Ishikawa (cell line): ENCODE data around the gene TFB2M.

Source experiments
- CEBPB ChIP-seq: IDR thresholded peaks from 2 replicates; pipeline ENCODE4 v1.6.1; 2012
- EP300 ChIP-seq: IDR thresholded peaks from 2 replicates; pipeline ENCODE4 v1.6.1; 2012; ENCODE audit warnings: borderline replicate concordance
- FOXM1 ChIP-seq: IDR thresholded peaks from 2 replicates; pipeline ENCODE4 v1.6.1; 2012; ENCODE audit warnings: low read depth, borderline replicate concordance
- NFIC ChIP-seq: IDR thresholded peaks from 2 replicates; pipeline ENCODE4 v1.6.1; 2012
- RAD21 ChIP-seq: IDR thresholded peaks from 2 replicates; pipeline ENCODE4 v1.6.1; 2012; ENCODE audit warnings: low read depth
- TAF1 ChIP-seq: IDR thresholded peaks from 2 replicates; pipeline ENCODE4 v1.6.1; 2012; ENCODE audit warnings: low read depth, mild to moderate bottlenecking
- TCF12 ChIP-seq: IDR thresholded peaks from 2 replicates; pipeline ENCODE4 v1.6.1; 2012; ENCODE audit warnings: low read depth
- YY1 ChIP-seq: IDR thresholded peaks from 2 replicates; pipeline ENCODE4 v1.6.1; 2012; ENCODE audit warnings: low read depth
- ZBTB7A ChIP-seq: IDR thresholded peaks from 2 replicates; pipeline ENCODE4 v1.6.1; 2012; ENCODE audit warnings: low read depth
- TF ChIP-seq, protein P1 (sequence below): IDR thresholded peaks from 2 replicates; pipeline ENCODE4 v1.6.1; 2012; ENCODE audit warnings: low read depth, mild to moderate bottlenecking
- TF ChIP-seq, protein P2 (sequence below): IDR thresholded peaks from 2 replicates; pipeline ENCODE4 v1.6.1; 2012

- TF ChIP-seq TAF1 (no peak), NFIC (no peak), TCF12 (no peak), FOXM1 (no peak), CEBPB (no peak), ZBTB7A (no peak), YY1 (no peak), RAD21 (no peak), EP300 (no peak)
- TF ChIP-seq, protein P1, sequence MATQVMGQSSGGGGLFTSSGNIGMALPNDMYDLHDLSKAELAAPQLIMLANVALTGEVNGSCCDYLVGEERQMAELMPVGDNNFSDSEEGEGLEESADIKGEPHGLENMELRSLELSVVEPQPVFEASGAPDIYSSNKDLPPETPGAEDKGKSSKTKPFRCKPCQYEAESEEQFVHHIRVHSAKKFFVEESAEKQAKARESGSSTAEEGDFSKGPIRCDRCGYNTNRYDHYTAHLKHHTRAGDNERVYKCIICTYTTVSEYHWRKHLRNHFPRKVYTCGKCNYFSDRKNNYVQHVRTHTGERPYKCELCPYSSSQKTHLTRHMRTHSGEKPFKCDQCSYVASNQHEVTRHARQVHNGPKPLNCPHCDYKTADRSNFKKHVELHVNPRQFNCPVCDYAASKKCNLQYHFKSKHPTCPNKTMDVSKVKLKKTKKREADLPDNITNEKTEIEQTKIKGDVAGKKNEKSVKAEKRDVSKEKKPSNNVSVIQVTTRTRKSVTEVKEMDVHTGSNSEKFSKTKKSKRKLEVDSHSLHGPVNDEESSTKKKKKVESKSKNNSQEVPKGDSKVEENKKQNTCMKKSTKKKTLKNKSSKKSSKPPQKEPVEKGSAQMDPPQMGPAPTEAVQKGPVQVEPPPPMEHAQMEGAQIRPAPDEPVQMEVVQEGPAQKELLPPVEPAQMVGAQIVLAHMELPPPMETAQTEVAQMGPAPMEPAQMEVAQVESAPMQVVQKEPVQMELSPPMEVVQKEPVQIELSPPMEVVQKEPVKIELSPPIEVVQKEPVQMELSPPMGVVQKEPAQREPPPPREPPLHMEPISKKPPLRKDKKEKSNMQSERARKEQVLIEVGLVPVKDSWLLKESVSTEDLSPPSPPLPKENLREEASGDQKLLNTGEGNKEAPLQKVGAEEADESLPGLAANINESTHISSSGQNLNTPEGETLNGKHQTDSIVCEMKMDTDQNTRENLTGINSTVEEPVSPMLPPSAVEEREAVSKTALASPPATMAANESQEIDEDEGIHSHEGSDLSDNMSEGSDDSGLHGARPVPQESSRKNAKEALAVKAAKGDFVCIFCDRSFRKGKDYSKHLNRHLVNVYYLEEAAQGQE, result no peak
- TF ChIP-seq, protein P2, sequence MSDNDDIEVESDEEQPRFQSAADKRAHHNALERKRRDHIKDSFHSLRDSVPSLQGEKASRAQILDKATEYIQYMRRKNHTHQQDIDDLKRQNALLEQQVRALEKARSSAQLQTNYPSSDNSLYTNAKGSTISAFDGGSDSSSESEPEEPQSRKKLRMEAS, result no peak
Measured at GRCh38 chr1:246565751-246566127, 322 bp downstream of the TFB2M start.
